Measurements from ENCODE around the gene PXT1.
"Not testable (repeated sequence)": the region's sequence is repeated elsewhere in the genome, so short reads cannot be mapped to it uniquely, and the experiment has no call there.

Gene PXT1

GRCh38 chr6:36460916-36461315 is 18.3 kb upstream of the PXT1 start:
- H3K4me1 Mint-ChIP-seq: peaks cover 39% of the 10 kb centered on the region
- no peak overlapping the region for H3K27ac Mint-ChIP-seq

GRCh38 chr6:36459501-36459900 is 16.8 kb upstream of the PXT1 start:
- Mint-ChIP-seq H3K4me3 (no peak overlapping the region), H3K27me3 (no peaks in the 10 kb centered on the region), H3K27ac (no peak overlapping the region), H3K9me3 (peaks cover 0 to 5% of the 10 kb centered on the region in 2 donors), H3K4me1 (peaks cover 38% of the 10 kb centered on the region)
- no peak for DNase-seq
- no peak for ATAC-seq

More at GRCh38 chr6:36460916-36461315, 18.3 kb upstream of the PXT1 start:
- DNase-seq (no peak), ATAC-seq (no peak)
- Mint-ChIP-seq H3K27me3 (no peaks in the 10 kb centered on the region), H3K9me3 (peaks cover 0 to 5% of the 10 kb centered on the region in 2 donors), H3K4me3 (no peak overlapping the region)

GRCh38 chr6:36455486-36456027 is 12.9 kb upstream of the PXT1 start:
- DNase-seq: no peak
- no peak overlapping the region for H3K4me3 Mint-ChIP-seq
- no peak overlapping the region for H3K27ac Mint-ChIP-seq
- H3K9me3 Mint-ChIP-seq: no peaks in the 10 kb centered on the region
- no peaks in the 10 kb centered on the region for H3K27me3 Mint-ChIP-seq
- H3K4me1 Mint-ChIP-seq: peaks cover 16% of the 10 kb centered on the region
- no peak for ATAC-seq

- peaks cover 28% of the 10 kb centered on the region for H3K4me1 Mint-ChIP-seq
- H3K4me3 Mint-ChIP-seq, H3K27ac Mint-ChIP-seq, ATAC-seq, H3K27me3 Mint-ChIP-seq, DNase-seq, H3K9me3 Mint-ChIP-seq: not testable (repeated sequence)
These were observed 10.2 kb upstream of the PXT1 start for GRCh38 chr6:36452897-36453296.

- H3K4me1 Mint-ChIP-seq: peaks cover 47% of the 10 kb centered on the region
- not testable (repeated sequence) for H3K27me3 Mint-ChIP-seq, H3K9me3 Mint-ChIP-seq, ATAC-seq, DNase-seq, H3K4me3 Mint-ChIP-seq, H3K27ac Mint-ChIP-seq
These were observed 6.5 kb upstream of the PXT1 start for GRCh38 chr6:36449173-36449572.

GRCh38 chr6:36445621-36446020 is 3.0 kb upstream of the PXT1 start:
- peak overlapping the region in 1 of 2 donors; percentile 28 for H3K4me3 Mint-ChIP-seq
- ATAC-seq (no peak), DNase-seq (no peak)
- no peaks in the 10 kb centered on the region for H3K27me3 Mint-ChIP-seq
- H3K9me3 Mint-ChIP-seq: peaks cover 0 to 6% of the 10 kb centered on the region in 2 donors
- H3K27ac Mint-ChIP-seq: no peak overlapping the region
- H3K4me1 Mint-ChIP-seq: peaks cover 60% of the 10 kb centered on the region

GRCh38 chr6:36444470-36444869 is 1.8 kb upstream of the PXT1 start:
- no peak for ATAC-seq
- Mint-ChIP-seq H3K9me3 (peaks cover 0 to 6% of the 10 kb centered on the region in 2 donors), H3K27ac (peak overlapping the region; percentile 33 to 82), H3K27me3 (no peaks in the 10 kb centered on the region), H3K4me3 (peak overlapping the region; percentile 94 to 95), H3K4me1 (peaks cover 51% of the 10 kb centered on the region)
- DNase-seq: no peak

GRCh38 chr6:36443471-36444428 is 1.1 kb upstream of the PXT1 start:
- Mint-ChIP-seq H3K9me3 (peaks cover 0 to 3% of the 10 kb centered on the region in 2 donors), H3K27ac (peak overlapping the region; percentile 94 to 96), H3K27me3 (no peaks in the 10 kb centered on the region), H3K4me3 (peak overlapping the region; percentile 94 to 95), H3K4me1 (peaks cover 44% of the 10 kb centered on the region)
- DNase-seq (no peak), ATAC-seq (no peak)

- peaks cover 40% of the 10 kb centered on the region for H3K4me1 Mint-ChIP-seq
These were observed 467 bp downstream of the PXT1 start for GRCh38 chr6:36442103-36442670.

GRCh38 chr6:36441307-36441894 is 1.3 kb downstream of the PXT1 start:
- H3K4me3 Mint-ChIP-seq: peak overlapping the region; percentile 70 to 95
- peak overlapping the region; percentile 89 to 96 for H3K27ac Mint-ChIP-seq
- H3K27me3 Mint-ChIP-seq: no peaks in the 10 kb centered on the region
- DNase-seq (peak; percentile 60 to 88), ATAC-seq (peak; percentile 88)
- no peaks in the 10 kb centered on the region for H3K9me3 Mint-ChIP-seq
- H3K4me1 Mint-ChIP-seq: peaks cover 33% of the 10 kb centered on the region

More at GRCh38 chr6:36442103-36442670, 467 bp downstream of the PXT1 start:
- peak overlapping the region; percentile 95 to 97 for H3K27ac Mint-ChIP-seq
- DNase-seq (no peak), ATAC-seq (no peak)
- no peaks in the 10 kb centered on the region for H3K9me3 Mint-ChIP-seq
- no peaks in the 10 kb centered on the region for H3K27me3 Mint-ChIP-seq
- peak overlapping the region; percentile 94 to 95 for H3K4me3 Mint-ChIP-seq

GRCh38 chr6:36436466-36436865 is 6.2 kb downstream of the PXT1 start:
- ATAC-seq: no peak

GRCh38 chr6:36432151-36432671 is 10.4 kb downstream of the PXT1 start:
- no peak for DNase-seq
- Mint-ChIP-seq H3K27ac (peak overlapping the region in 1 of 2 donors; percentile 89), H3K27me3 (no peaks in the 10 kb centered on the region), H3K9me3 (no peaks in the 10 kb centered on the region), H3K4me1 (peaks cover 9% of the 10 kb centered on the region), H3K4me3 (no peak overlapping the region)
- no peak for ATAC-seq

More at GRCh38 chr6:36436466-36436865, 6.2 kb downstream of the PXT1 start:
- Mint-ChIP-seq H3K4me3 (no peak overlapping the region), H3K27ac (no peak overlapping the region), H3K27me3 (no peaks in the 10 kb centered on the region), H3K9me3 (no peaks in the 10 kb centered on the region), H3K4me1 (peaks cover 17% of the 10 kb centered on the region)
- no peak for DNase-seq

GRCh38 chr6:36431197-36431596 is 11.5 kb downstream of the PXT1 start:
- Mint-ChIP-seq H3K4me3 (no peak overlapping the region), H3K9me3 (no peaks in the 10 kb centered on the region), H3K4me1 (peaks cover 9% of the 10 kb centered on the region), H3K27me3 (no peaks in the 10 kb centered on the region), H3K27ac (no peak overlapping the region)
- DNase-seq (no peak), ATAC-seq (no peak)

- H3K27ac Mint-ChIP-seq: no peak overlapping the region
- H3K4me1 Mint-ChIP-seq: peaks cover 9% of the 10 kb centered on the region
- no peaks in the 10 kb centered on the region for H3K9me3 Mint-ChIP-seq
- DNase-seq (no peak), ATAC-seq (no peak)
- H3K27me3 Mint-ChIP-seq: no peaks in the 10 kb centered on the region
- no peak overlapping the region for H3K4me3 Mint-ChIP-seq
These were observed 12.3 kb downstream of the PXT1 start for GRCh38 chr6:36430351-36430750.

GRCh38 chr6:36428911-36429310 is 13.7 kb downstream of the PXT1 start:
- Mint-ChIP-seq H3K9me3 (no peaks in the 10 kb centered on the region), H3K27me3 (no peaks in the 10 kb centered on the region), H3K27ac (no peak overlapping the region), H3K4me3 (no peak overlapping the region), H3K4me1 (peaks cover 13% of the 10 kb centered on the region)
- DNase-seq (no peak), ATAC-seq (no peak)

Data from stimulated activated naive CD8-positive, alpha-beta T cell treated with anti-CD3 and anti-CD28 coated beads, Interleukin-15, amount 100 ng/mL, for 72 hours (primary cell).